Erythroblast (primary cell): ENCODE results near the gene TFDP1.

Experiments used
- GATA1 ChIP-seq: IDR thresholded peaks from 2 replicates; pipeline ENCODE4 v1.6.1; 2011; ENCODE audit warnings: low read depth, mild to moderate bottlenecking, control low read depth, low read length, moderate library complexity
- POLR2A ChIP-seq: IDR thresholded peaks from 2 replicates; pipeline ENCODE4 v1.6.1; 2011; ENCODE audit warnings: mild to moderate bottlenecking, low read length

DNA sequence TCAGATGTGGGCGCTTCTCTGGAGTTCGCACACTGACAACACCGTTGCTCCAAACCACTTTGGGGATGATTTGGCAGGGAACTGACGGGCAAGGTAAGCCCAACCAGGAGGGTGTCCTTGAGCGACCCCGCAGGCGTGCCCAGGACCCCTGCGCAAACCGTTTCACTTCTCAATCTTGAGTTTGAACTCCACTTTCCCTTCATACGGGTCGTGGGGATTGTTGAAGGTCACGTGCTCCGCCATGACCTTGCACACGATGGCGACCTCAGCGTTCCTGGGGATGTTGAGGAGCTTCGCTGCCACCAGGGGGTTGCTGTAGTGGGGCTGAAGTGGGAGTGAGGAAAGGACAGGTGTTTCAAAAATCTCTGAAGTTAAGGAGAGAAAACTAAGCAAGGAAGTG, 64.7 kb downstream of the TFDP1 start:
- TF ChIP-seq POLR2A: no peak
- TF ChIP-seq GATA1: no peak
